A549 (cell line): ENCODE data around the gene IVL.

Source experiments
- CHD2 ChIP-seq: fragments of 150-350 bp; IDR thresholded peaks from 2 replicates; pipeline ENCODE4 v1.6.1; 2014; ENCODE audit warnings: low read length; ENCODE audit not compliant: partially characterized antibody
- CTCF ChIP-seq: fragments of >200 bp; sonication (Bioruptor Twin); formaldehyde crosslinking; IDR thresholded peaks from 3 replicates; pipeline ENCODE4 v1.5.1; 2016
- PBX3 ChIP-seq: IDR thresholded peaks from 2 replicates; pipeline ENCODE4 v1.6.1; 2012
- PHF8 ChIP-seq: fragments of 200-600 bp; sonication (generic); IDR thresholded peaks from 2 replicates; pipeline ENCODE4 v1.6.1; 2016; ENCODE audit warnings: low read depth, mild to moderate bottlenecking, antibody characterized with exemption, moderate library complexity, borderline replicate concordance
- POLR2A ChIP-seq: IDR thresholded peaks from 2 replicates; pipeline ENCODE4 v1.6.1; 2012; ENCODE audit warnings: mild to moderate bottlenecking, low read length
- RCOR1 ChIP-seq: fragments of 150-350 bp; IDR thresholded peaks from 2 replicates; pipeline ENCODE4 v1.6.1; 2014; ENCODE audit warnings: antibody characterized with exemption, low read length, low read depth
- SREBF2 ChIP-seq: fragments of 450-650 bp; IDR thresholded peaks from 2 replicates; pipeline ENCODE4 v1.6.1; 2014; ENCODE audit warnings: mild to moderate bottlenecking, moderate library complexity
- ZC3H11A ChIP-seq: fragments of 450-650 bp; IDR thresholded peaks from 2 replicates; pipeline ENCODE4 v1.6.1; 2014; ENCODE audit warnings: antibody characterized with exemption, mild to moderate bottlenecking

- TF ChIP-seq CTCF (no peak), ZC3H11A (no peak), CHD2 (no peak), SREBF2 (no peak), PBX3 (no peak), POLR2A (no peak), RCOR1 (no peak), PHF8 (no peak)
These were observed 5.7 kb upstream of the IVL start for GRCh38 chr1:152902636-152903035.
